Brain pericyte (primary cell): ENCODE data around the gene MLXIP.
A peak's percentile ranks its signal among the peaks of the same experiment; 100 is the strongest.
"Not testable (repeated sequence)": the region's sequence is repeated elsewhere in the genome, so short reads cannot be mapped to it uniquely, and the experiment has no call there.

Experiments used
- DNase-seq: peaks from one replicate; pipeline ENCODE4 v3.0.0-alpha.2; 2012; ENCODE audit warnings: low read depth, low spot score

MLXIP gene

GRCh38 chr12:122078141-122079032, at the start of gene MLXIP:
TSS of gene MLXIP (plus strand) at chr12:122078756. CDS start at chr12:122078854, 98 bp downstream.
- DNase-seq: peak; percentile 62

GRCh38 chr12:122028905-122029560, 49.5 kb upstream of the MLXIP start:
- DNase-seq: no peak

DNA sequence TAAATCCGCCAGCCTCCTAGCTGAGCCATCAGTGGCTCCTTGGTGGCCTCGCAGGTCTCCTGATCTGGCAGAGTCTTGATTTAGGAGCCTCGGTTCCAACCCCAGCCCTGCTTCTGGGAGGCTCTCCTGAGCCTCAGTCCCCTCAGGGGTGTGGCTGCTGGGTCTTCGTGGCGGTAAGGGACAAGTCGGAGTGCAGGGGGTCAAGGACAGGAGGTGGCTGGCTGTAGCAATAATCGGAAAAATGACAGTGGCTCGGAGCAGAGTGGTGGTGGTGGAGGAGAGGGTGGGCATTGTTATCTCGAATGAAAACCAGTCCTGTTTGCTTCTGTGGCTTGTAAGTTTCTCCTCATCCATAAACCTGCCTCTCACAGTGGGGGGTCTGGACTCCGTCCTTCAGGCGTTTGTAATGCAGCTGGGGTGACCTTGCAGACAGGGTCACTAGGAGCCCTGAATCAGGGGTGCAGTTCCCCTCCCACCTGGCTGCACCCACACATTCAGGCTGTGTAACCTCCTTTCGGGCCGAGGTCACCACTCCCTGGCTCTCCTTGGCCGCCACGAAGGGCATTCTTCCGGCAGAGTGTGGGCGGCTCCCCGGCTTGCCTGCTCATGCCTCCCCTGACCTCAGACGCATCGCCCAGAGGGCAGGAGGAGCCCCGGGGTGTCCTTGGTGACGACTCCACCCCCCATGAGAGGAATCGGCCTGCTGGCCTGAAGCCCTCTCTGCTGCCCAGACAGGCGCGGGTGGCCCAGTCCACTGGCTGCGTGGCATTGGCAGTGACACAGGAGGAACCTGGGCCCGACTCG, 48.7 kb upstream of the MLXIP start:
- no peak for DNase-seq

DNA sequence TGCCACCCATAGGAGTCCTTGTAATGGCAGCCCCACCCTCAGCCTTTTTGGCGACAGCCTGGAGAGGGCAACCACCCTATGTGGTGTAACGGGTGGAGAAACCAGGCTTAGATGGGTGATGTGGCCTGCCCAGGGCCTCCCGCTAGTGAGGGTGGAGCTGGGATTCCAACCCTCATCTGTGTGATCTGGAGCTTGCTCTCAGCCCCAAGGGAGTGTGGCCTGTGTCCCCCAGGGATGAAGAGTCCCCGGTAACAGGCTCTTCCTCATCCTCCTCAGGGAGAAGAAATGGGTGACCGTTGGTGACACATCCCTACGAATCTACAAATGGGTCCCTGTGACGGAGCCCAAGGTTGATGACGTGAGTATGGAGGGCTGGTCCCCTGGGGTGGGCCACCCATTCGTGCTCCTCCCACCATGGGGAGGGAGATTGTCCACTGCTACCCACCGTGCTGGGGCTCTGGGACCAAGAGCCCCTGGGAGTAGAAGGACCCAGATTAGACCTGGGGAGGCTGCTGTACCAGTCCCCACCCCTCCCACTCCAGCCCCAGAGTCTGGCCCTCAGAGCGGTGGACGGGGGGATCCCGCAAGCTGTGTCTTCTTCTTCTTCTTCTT, 48.0 kb upstream of the MLXIP start:
- no peak for DNase-seq

GRCh38 chr12:122031342-122032216, 47.0 kb upstream of the MLXIP start:
- DNase-seq: no peak

- DNase-seq: no peak
These were observed 46.0 kb upstream of the MLXIP start for GRCh38 chr12:122032580-122032979.

- DNase-seq: no peak
These were observed 43.3 kb upstream of the MLXIP start for GRCh38 chr12:122035292-122035691.

DNA sequence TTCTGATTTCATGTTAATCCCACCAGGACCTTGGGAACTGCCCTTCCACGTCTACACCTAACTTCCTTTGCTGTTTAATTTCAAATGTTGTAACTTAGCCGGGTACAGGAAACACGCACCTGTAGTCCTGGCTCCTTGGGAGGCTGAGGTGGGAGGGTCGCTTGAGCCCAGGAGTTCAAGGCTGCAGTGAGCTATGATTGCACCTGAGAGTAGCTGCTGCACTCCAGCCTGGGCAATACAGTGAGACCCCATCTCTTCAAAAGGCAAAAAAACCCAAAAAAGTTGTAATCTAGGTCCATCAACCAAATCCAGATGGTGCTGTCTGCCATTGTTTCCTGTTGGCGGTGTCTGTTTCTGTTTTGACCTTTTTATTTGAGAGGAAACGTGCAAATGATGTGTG, 42.4 kb upstream of the MLXIP start:
- no peak for DNase-seq

- DNase-seq: no peak
These were observed 37.8 kb upstream of the MLXIP start for GRCh38 chr12:122040579-122041386.

DNA sequence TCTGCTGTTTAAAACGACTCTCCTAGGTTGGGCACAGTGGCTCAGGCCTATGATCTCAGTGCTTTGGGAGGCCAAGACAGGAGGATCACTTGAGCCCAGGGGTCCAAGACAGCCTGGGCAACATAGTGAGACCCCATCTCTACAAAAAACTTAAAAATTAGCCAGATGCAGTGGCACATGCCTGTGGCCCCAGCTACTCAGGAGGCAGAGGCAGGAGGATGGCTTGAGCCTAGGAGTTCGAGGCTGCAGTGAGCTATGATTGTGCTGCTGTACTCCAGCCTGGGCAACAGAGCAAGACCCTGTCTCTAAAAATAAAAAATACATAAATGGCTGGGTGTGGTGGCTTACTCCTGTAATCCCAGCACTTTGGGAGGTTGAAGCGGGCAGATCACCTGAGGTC, 37.1 kb upstream of the MLXIP start:
- DNase-seq: not testable (repeated sequence)

GRCh38 chr12:122042910-122043309, 35.6 kb upstream of the MLXIP start:
- no peak for DNase-seq

DNA sequence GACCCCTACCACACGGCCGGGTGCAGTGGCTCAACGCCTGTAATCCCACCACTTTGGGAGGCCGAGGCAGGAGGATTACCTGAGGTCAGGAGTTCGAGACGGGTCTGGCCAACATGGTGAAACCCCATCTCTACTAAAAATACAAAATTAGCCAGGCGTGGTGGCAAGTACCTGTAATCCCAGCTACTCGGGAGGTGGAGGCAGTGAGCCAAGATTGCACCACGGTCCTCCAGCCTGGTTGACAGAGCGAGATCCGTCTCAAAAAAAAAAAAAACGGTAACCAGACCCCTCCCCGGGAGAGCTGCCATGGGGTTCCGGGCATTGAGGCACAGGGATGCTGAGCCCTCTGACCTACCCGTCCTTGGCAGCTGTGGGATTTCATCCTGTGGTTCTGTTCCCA, 35.1 kb upstream of the MLXIP start:
- DNase-seq: no peak

DNA sequence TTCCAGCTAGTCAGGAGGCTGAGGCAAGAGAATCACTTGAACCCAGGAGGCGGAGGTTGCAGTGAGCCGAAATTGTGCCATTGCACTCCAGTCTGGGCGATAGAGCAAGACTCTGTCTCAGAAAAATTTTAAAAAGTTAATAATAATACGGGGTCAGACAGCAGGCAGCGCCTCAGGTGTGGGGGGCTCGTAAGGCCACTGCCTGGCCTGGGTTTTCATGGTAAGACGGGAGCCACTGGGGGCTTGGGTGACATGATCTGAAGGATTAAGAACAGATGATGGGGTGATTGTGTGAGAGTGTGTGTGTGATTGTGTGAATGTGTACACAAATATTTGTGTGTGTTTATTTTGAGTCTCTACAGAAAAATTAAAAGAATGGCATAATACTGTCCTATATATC, 33.3 kb upstream of the MLXIP start:
- no peak for DNase-seq

DNA sequence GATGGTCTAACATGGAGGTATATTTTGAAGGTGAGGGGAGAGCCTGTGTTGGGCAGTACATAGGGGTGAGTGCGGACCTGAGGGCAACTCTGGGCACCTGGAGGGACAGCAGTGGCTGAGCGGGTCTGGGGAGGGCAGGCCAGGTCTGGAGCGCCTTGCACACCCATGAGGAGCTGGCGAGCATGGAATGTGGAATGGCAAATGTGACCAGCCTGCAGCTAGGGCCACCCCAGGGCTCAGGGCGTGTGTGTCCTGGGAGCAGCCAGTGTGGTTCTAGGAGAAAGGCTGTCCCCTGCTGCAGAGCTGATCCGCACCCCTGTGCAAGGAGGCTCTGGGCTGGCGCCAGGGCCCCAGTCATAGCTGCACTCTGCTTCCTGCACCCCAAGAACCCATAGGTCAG, 32.4 kb upstream of the MLXIP start:
- no peak for DNase-seq

DNA sequence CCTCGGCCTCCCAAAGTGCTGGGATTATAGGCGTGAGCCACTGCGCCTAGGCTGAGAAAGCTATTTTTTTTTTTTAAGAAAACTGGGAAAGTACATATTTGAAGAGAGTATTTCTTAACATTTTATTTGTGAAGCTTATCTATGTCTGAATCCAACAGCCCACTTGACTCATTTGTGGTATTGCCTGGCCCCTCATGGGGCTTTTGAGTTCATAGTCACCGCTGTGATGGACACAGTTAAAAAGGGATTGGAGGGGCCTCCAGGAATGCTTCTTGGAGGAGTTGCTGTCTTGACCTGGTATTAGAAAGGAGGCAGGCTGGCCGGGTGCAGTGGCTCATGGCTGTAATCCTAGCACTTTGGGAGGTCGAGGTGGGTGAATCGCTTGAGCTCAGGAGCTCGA, 30.4 kb upstream of the MLXIP start:
- no peak for DNase-seq

- no peak for DNase-seq
These were observed 28.7 kb upstream of the MLXIP start for GRCh38 chr12:122049827-122050226.

GRCh38 chr12:122050706-122051105, 27.9 kb upstream of the MLXIP start:
- no peak for DNase-seq

DNA sequence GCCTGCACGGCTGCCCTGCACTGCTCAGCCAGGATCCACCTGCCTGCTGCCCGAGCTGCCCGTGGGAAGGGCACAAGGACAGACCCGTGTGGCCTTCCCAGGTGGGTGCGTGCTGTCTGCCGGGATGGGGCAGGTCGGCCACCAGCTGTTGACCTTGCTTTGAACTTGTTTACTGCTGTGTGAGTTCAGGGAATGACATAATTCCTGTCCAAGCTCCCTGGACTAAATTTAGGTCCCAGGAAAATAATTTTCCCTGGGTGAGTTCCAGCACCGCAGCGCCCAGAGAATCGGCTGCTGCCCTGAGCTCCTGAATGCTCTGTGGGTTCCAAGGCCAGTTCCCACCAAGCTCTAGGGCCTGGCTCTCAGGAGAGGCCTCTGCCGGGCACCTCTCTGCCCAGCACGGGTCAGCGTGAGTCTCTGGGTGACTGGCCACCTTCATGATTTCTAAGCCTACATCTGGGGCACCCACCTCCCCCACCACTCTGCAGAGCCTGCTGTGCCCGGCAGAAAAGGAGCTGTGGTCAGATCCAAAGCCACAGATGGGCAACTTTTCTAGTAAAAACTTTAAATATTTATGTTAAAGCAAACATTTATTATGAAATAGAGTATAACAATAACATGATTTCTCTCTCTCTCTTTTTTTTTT, 27.2 kb upstream of the MLXIP start:
- DNase-seq: no peak

- DNase-seq: no peak
These were observed 26.3 kb upstream of the MLXIP start for GRCh38 chr12:122052285-122052684.
